ENCODE results near the gene MMS22L. TPM values are rescaled to one million over a fixed set of nuclear protein-coding genes. Genes with fewer than 3 reads are reported as not detected.

Gene MMS22L
- total and polyA plus RNA-seq, 2 of the 4 experiments (the other 2 are of a cell fraction) = 6.1 to 18.6 TPM

DNA sequence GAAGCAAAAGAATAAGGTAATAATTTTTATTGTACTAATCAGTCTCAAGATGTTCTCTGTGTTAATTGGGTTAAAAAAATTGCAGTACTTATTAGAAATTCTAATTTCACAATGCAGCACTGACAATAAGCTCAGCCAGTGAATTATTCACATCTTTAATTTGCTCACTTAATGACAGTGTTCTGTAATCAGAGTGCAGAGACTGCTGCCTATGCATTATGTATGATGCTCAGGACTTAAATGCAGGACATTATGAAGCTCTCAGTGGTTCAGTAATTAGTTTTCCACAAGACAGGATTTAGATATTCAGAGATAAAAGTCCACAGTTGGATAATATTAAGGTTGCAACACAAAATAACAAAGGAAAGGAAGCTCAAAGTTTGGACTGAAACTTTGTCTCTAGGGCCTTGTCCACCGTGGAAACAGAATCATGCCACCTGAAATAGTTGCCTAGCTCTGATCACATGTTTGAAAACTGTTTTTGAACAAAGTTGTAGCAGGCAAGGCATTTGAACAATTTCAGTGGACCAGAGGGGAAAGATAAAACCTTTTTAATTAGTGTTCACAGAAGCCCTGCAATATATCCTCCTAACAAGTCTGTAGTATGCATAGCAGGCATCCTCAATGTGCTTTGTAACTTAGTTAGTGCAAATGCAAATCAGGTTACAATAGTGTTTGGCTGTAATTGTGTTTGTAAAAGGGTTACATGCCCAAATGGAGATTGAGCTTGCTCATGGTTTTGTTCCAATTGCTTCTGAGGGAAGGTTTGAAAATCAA, 23.7 kb upstream of the MMS22L start:
- Histone ChIP-seq H3K79me1 (ENCODE audit: low read depth in 1 of 2, low read length in 2 of 2) (no peaks in the 10 kb centered on the region), H3K14ac (replicated peaks; ENCODE audit: low read depth, low read length) (no peak overlapping the region), H3K9me1 (ENCODE audit: insufficient read depth, low read length) (no peaks in the 10 kb centered on the region), H4K91ac (ENCODE audit: insufficient read depth, low read depth, low read length) (no peak overlapping the region), H3K9me3 (ENCODE audit: control insufficient read depth, insufficient read depth, low read length) (no peaks in the 10 kb centered on the region), H3K23ac (ENCODE audit: low read depth, low read length) (no peak overlapping the region), H3K36me3 (ENCODE audit: control insufficient read depth, insufficient read depth, low read length) (no peaks in the 10 kb centered on the region), H3K56ac (ENCODE audit: extremely low read depth, insufficient read depth, low read length) (no peak overlapping the region), H2BK120ac (ENCODE audit: low read depth, low read length) (no peak overlapping the region), H3K4me1 (ENCODE audit: control insufficient read depth, insufficient read depth, low read length) (no peaks in the 10 kb centered on the region), H3K9ac (ENCODE audit: low read depth, low read length) (no peak overlapping the region), H2BK20ac (ENCODE audit: low read depth, low read length) (no peak overlapping the region), H3K4me2 (ENCODE audit: low read depth, low read length) (no peak overlapping the region), H2BK15ac (ENCODE audit: low read depth, low read length) (no peak overlapping the region), H3K18ac (ENCODE audit: low read depth, low read length) (no peak overlapping the region), H3K27ac (ENCODE audit: insufficient read depth, low read length) (no peak overlapping the region), H2AK9ac (replicated peaks; ENCODE audit: low read depth, low read length, poor library complexity) (no peak overlapping the region), H2BK5ac (ENCODE audit: low read depth, low read length, poor library complexity, severe bottlenecking) (no peak overlapping the region), H3K4ac (ENCODE audit: low read depth, low read length) (no peak overlapping the region), H3K4me3 (ENCODE audit: insufficient read depth, low read depth, low read length) (no peak overlapping the region), H2AK5ac (ENCODE audit: low read depth, low read length) (no peak overlapping the region), H4K8ac (ENCODE audit: low read depth in 2 of 2, low read length in 2 of 2) (no peak overlapping the region), H4K20me1 (ENCODE audit: insufficient read depth, low read length) (no peaks in the 10 kb centered on the region), H3K27me3 (ENCODE audit: control insufficient read depth, insufficient read depth, low read length) (peaks cover 7% of the 10 kb centered on the region), H2AFZ (replicated peaks; ENCODE audit: low read length, poor library complexity) (no peak overlapping the region), H4K5ac (ENCODE audit: low read depth, low read length) (no peak overlapping the region)
- no peak for ATAC-seq (ENCODE audit: low read depth)
- no TSS peak for BruUV-seq (replicated peaks)
- dilution Hi-C loops (cut with HindIII; ENCODE audit: low sequenced_read_pairs, unreplicated experiment) (no loop called here), intact Hi-C loops (cut with micrococcal nuclease) (no loop called here), in situ Hi-C loops (cut with MboI; ENCODE audit: low sequenced_read_pairs) (no loop called here)
- TF ChIP-seq, protein P1, sequence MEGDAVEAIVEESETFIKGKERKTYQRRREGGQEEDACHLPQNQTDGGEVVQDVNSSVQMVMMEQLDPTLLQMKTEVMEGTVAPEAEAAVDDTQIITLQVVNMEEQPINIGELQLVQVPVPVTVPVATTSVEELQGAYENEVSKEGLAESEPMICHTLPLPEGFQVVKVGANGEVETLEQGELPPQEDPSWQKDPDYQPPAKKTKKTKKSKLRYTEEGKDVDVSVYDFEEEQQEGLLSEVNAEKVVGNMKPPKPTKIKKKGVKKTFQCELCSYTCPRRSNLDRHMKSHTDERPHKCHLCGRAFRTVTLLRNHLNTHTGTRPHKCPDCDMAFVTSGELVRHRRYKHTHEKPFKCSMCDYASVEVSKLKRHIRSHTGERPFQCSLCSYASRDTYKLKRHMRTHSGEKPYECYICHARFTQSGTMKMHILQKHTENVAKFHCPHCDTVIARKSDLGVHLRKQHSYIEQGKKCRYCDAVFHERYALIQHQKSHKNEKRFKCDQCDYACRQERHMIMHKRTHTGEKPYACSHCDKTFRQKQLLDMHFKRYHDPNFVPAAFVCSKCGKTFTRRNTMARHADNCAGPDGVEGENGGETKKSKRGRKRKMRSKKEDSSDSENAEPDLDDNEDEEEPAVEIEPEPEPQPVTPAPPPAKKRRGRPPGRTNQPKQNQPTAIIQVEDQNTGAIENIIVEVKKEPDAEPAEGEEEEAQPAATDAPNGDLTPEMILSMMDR (conservative IDR thresholded peaks at IDR 0.05; ENCODE audit: low read depth, low read length) = no peak
- no peak for TF ChIP-seq POLR2A (IDR thresholded peaks at IDR 0.05; ENCODE audit: low read depth, low read length)
- TF ChIP-seq, protein P2, sequence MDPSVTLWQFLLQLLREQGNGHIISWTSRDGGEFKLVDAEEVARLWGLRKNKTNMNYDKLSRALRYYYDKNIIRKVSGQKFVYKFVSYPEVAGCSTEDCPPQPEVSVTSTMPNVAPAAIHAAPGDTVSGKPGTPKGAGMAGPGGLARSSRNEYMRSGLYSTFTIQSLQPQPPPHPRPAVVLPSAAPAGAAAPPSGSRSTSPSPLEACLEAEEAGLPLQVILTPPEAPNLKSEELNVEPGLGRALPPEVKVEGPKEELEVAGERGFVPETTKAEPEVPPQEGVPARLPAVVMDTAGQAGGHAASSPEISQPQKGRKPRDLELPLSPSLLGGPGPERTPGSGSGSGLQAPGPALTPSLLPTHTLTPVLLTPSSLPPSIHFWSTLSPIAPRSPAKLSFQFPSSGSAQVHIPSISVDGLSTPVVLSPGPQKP (IDR thresholded peaks at IDR 0.05; ENCODE audit: borderline replicate concordance, low read depth, low read length) = no peak
- no peak for TF ChIP-seq RAD21 (IDR thresholded peaks at IDR 0.05; ENCODE audit: low read length)
- TF ChIP-seq NFE2L2 (IDR thresholded peaks at IDR 0.05; ENCODE audit: low read depth, low read length) = no peak
- TF ChIP-seq CEBPB (IDR thresholded peaks at IDR 0.05; ENCODE audit: low read depth, low read length) = no peak
- no peak for TF ChIP-seq MAZ (IDR thresholded peaks at IDR 0.05; ENCODE audit: borderline replicate concordance, low read depth, low read length)
- TF ChIP-seq RCOR1 (IDR thresholded peaks at IDR 0.05; ENCODE audit: insufficient replicate concordance, low read length) = no peak
- TF ChIP-seq RFX5 (IDR thresholded peaks at IDR 0.05; ENCODE audit: low read depth, low read length) = no peak
- no peak for TF ChIP-seq SMC3 (IDR thresholded peaks at IDR 0.05; ENCODE audit: low read depth, low read length)
- no peak for TF ChIP-seq CHD1 (IDR thresholded peaks at IDR 0.05; ENCODE audit: low read depth, low read length)
- no peak for TF ChIP-seq MAFK (IDR thresholded peaks at IDR 0.05; ENCODE audit: low read depth, low read length)
- TF ChIP-seq BHLHE40 (IDR thresholded peaks at IDR 0.05; ENCODE audit: low read depth, low read length) = no peak
- TF ChIP-seq, protein P3, sequence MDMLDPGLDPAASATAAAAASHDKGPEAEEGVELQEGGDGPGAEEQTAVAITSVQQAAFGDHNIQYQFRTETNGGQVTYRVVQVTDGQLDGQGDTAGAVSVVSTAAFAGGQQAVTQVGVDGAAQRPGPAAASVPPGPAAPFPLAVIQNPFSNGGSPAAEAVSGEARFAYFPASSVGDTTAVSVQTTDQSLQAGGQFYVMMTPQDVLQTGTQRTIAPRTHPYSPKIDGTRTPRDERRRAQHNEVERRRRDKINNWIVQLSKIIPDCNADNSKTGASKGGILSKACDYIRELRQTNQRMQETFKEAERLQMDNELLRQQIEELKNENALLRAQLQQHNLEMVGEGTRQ (IDR thresholded peaks at IDR 0.05; ENCODE audit: low read depth, low read length) = no peak
- TF ChIP-seq MXI1 (IDR thresholded peaks at IDR 0.05; ENCODE audit: borderline replicate concordance, low read depth, low read length) = no peak
- TF ChIP-seq FOS (IDR thresholded peaks at IDR 0.05; ENCODE audit: low read depth, low read length) = no peak
- CTCF ChIA-PET = no interaction called here
- no peak for DNase-seq
- POLR2A ChIA-PET (ENCODE audit: unreplicated experiment) = no interaction called here
- WGBS, 2 experiments (ENCODE audit: extremely low coverage in 2 of 2, insufficient read length in 1 of 2) = 33% methylated on average over 1 of the region's 1 CpG; no CpG with 5 or more reads in 1 of the 2 experiments
